ENCODE results near the gene PCDHB2. TPM values are rescaled to one million over a fixed set of nuclear protein-coding genes. Genes with fewer than 3 reads are reported as not detected.

The PCDHB2 gene
- polyA plus RNA-seq, 2 of the 4 experiments (the other 2 are of a cell fraction): 3.4 to 5.0 TPM

Other genes with a start within 250 kb of the PCDHB2 start
- gene PCDHA9, start 246.2 kb upstream of the PCDHB2 start, polyA plus RNA-seq (2011; rRNA removed): 0.03 and 0.08 TPM in 2 replicates
- gene PCDHA9, start 246.2 kb upstream of the PCDHB2 start, polyA plus RNA-seq (2017; fragmentation: RNase III; extraction: RNeasy Plus Mini Kit Qiagen cat#74134 plus additional on column Dnase treatment): 0.01 TPM in 1 of 3 replicates, not detected in the others
- 0.06 and 0.12 TPM in 2 replicates for gene PCDHA10, start 238.7 kb upstream of the PCDHB2 start, polyA plus RNA-seq (2011; rRNA removed)
- gene PCDHA10, start 238.7 kb upstream of the PCDHB2 start, polyA plus RNA-seq (2017; fragmentation: RNase III; extraction: RNeasy Plus Mini Kit Qiagen cat#74134 plus additional on column Dnase treatment): 0.01 TPM in 3 replicates
- gene PCDHA11, start 225.7 kb upstream of the PCDHB2 start, polyA plus RNA-seq (2011; rRNA removed): 0.20 and 0.27 TPM in 2 replicates
- 0.08 to 0.16 TPM (median 0.14 TPM) in 3 replicates for gene PCDHA11, start 225.7 kb upstream of the PCDHB2 start, polyA plus RNA-seq (2017; fragmentation: RNase III; extraction: RNeasy Plus Mini Kit Qiagen cat#74134 plus additional on column Dnase treatment)
- gene PCDHA12, start 219.3 kb upstream of the PCDHB2 start, polyA plus RNA-seq (2011; rRNA removed): 2.9 and 3.0 TPM in 2 replicates
- 2.5 TPM in 3 replicates for gene PCDHA12, start 219.3 kb upstream of the PCDHB2 start, polyA plus RNA-seq (2017; fragmentation: RNase III; extraction: RNeasy Plus Mini Kit Qiagen cat#74134 plus additional on column Dnase treatment)
- gene PCDHA13, start 212.5 kb upstream of the PCDHB2 start, polyA plus RNA-seq (2011; rRNA removed): 0.09 and 0.14 TPM in 2 replicates
- gene PCDHA13, start 212.5 kb upstream of the PCDHB2 start, polyA plus RNA-seq (2017; fragmentation: RNase III; extraction: RNeasy Plus Mini Kit Qiagen cat#74134 plus additional on column Dnase treatment): not detected in 3 replicates
- 3.3 and 3.5 TPM in 2 replicates for gene PCDHAC1, start 168.3 kb upstream of the PCDHB2 start, polyA plus RNA-seq (2011; rRNA removed)
- gene PCDHAC1, start 168.3 kb upstream of the PCDHB2 start, polyA plus RNA-seq (2017; fragmentation: RNase III; extraction: RNeasy Plus Mini Kit Qiagen cat#74134 plus additional on column Dnase treatment): 0.55 to 0.57 TPM (median 0.57 TPM) in 3 replicates
- gene PCDHAC2, start 128.1 kb upstream of the PCDHB2 start, polyA plus RNA-seq (2011; rRNA removed): 5.3 and 6.3 TPM in 2 replicates
- gene PCDHAC2, start 128.1 kb upstream of the PCDHB2 start, polyA plus RNA-seq (2017; fragmentation: RNase III; extraction: RNeasy Plus Mini Kit Qiagen cat#74134 plus additional on column Dnase treatment): 1.1 to 1.2 TPM (median 1.2 TPM) in 3 replicates
- not detected in 2 replicates for gene PCDHB1, start 43.2 kb upstream of the PCDHB2 start, polyA plus RNA-seq (2011; rRNA removed)
- not detected in 3 replicates for gene PCDHB1, start 43.2 kb upstream of the PCDHB2 start, polyA plus RNA-seq (2017; fragmentation: RNase III; extraction: RNeasy Plus Mini Kit Qiagen cat#74134 plus additional on column Dnase treatment)
- gene PCDHB3, start 5.9 kb downstream of the PCDHB2 start, polyA plus RNA-seq (2011; rRNA removed): 0.09 and 0.10 TPM in 2 replicates
- 0.03 to 0.06 TPM (median 0.03 TPM) in 3 replicates for gene PCDHB3, start 5.9 kb downstream of the PCDHB2 start, polyA plus RNA-seq (2017; fragmentation: RNase III; extraction: RNeasy Plus Mini Kit Qiagen cat#74134 plus additional on column Dnase treatment)
- gene PCDHB4, start 27.2 kb downstream of the PCDHB2 start, polyA plus RNA-seq (2011; rRNA removed): 0.19 and 0.21 TPM in 2 replicates
- gene PCDHB4, start 27.2 kb downstream of the PCDHB2 start, polyA plus RNA-seq (2017; fragmentation: RNase III; extraction: RNeasy Plus Mini Kit Qiagen cat#74134 plus additional on column Dnase treatment): 0.03 to 0.07 TPM (median 0.05 TPM) in 3 replicates
- gene PCDHB5, start 40.6 kb downstream of the PCDHB2 start, polyA plus RNA-seq (2011; rRNA removed): 1.6 and 2.0 TPM in 2 replicates
- 1.4 to 1.6 TPM (median 1.4 TPM) in 3 replicates for gene PCDHB5, start 40.6 kb downstream of the PCDHB2 start, polyA plus RNA-seq (2017; fragmentation: RNase III; extraction: RNeasy Plus Mini Kit Qiagen cat#74134 plus additional on column Dnase treatment)
- 0.98 and 1.0 TPM in 2 replicates for gene PCDHB6, start 55.4 kb downstream of the PCDHB2 start, polyA plus RNA-seq (2011; rRNA removed)
- gene PCDHB6, start 55.4 kb downstream of the PCDHB2 start, polyA plus RNA-seq (2017; fragmentation: RNase III; extraction: RNeasy Plus Mini Kit Qiagen cat#74134 plus additional on column Dnase treatment): 0.79 to 1.0 TPM (median 0.92 TPM) in 3 replicates
- 0.04 and 0.08 TPM in 2 replicates for gene PCDHB7, start 78.0 kb downstream of the PCDHB2 start, polyA plus RNA-seq (2011; rRNA removed)
- gene PCDHB7, start 78.0 kb downstream of the PCDHB2 start, polyA plus RNA-seq (2017; fragmentation: RNase III; extraction: RNeasy Plus Mini Kit Qiagen cat#74134 plus additional on column Dnase treatment): 0.03 TPM in 2 of 3 replicates, not detected in the other
- gene PCDHB8, start 83.2 kb downstream of the PCDHB2 start, polyA plus RNA-seq (2011; rRNA removed): 0.50 and 0.52 TPM in 2 replicates
- gene PCDHB8, start 83.2 kb downstream of the PCDHB2 start, polyA plus RNA-seq (2017; fragmentation: RNase III; extraction: RNeasy Plus Mini Kit Qiagen cat#74134 plus additional on column Dnase treatment): 0.37 to 0.50 TPM (median 0.44 TPM) in 3 replicates
- 0.13 and 0.24 TPM in 2 replicates for gene PCDHB16, start 87.8 kb downstream of the PCDHB2 start, polyA plus RNA-seq (2011; rRNA removed)
- gene PCDHB16, start 87.8 kb downstream of the PCDHB2 start, polyA plus RNA-seq (2017; fragmentation: RNase III; extraction: RNeasy Plus Mini Kit Qiagen cat#74134 plus additional on column Dnase treatment): 0.05 to 0.10 TPM (median 0.08 TPM) in 3 replicates
- gene PCDHB9, start 92.5 kb downstream of the PCDHB2 start, polyA plus RNA-seq (2011; rRNA removed): 0.12 TPM in 1 of 2 replicates, not detected in the other
- gene PCDHB9, start 92.5 kb downstream of the PCDHB2 start, polyA plus RNA-seq (2017; fragmentation: RNase III; extraction: RNeasy Plus Mini Kit Qiagen cat#74134 plus additional on column Dnase treatment): 0.01 to 0.13 TPM (median 0.11 TPM) in 3 replicates
- 0.03 and 0.06 TPM in 2 replicates for gene PCDHB10, start 97.7 kb downstream of the PCDHB2 start, polyA plus RNA-seq (2011; rRNA removed)
- gene PCDHB10, start 97.7 kb downstream of the PCDHB2 start, polyA plus RNA-seq (2017; fragmentation: RNase III; extraction: RNeasy Plus Mini Kit Qiagen cat#74134 plus additional on column Dnase treatment): 0.04 TPM in 1 of 3 replicates, not detected in the others
- gene PCDHB11, start 105.0 kb downstream of the PCDHB2 start, polyA plus RNA-seq (2011; rRNA removed): 0.21 and 0.22 TPM in 2 replicates
- 0.05 to 0.08 TPM (median 0.07 TPM) in 3 replicates for gene PCDHB11, start 105.0 kb downstream of the PCDHB2 start, polyA plus RNA-seq (2017; fragmentation: RNase III; extraction: RNeasy Plus Mini Kit Qiagen cat#74134 plus additional on column Dnase treatment)
- gene PCDHB12, start 114.1 kb downstream of the PCDHB2 start, polyA plus RNA-seq (2011; rRNA removed): 0.05 TPM in 2 replicates
- gene PCDHB12, start 114.1 kb downstream of the PCDHB2 start, polyA plus RNA-seq (2017; fragmentation: RNase III; extraction: RNeasy Plus Mini Kit Qiagen cat#74134 plus additional on column Dnase treatment): not detected in 3 replicates
- gene PCDHB13, start 119.3 kb downstream of the PCDHB2 start, polyA plus RNA-seq (2011; rRNA removed): 0.19 and 0.28 TPM in 2 replicates
- 0.05 to 0.08 TPM (median 0.08 TPM) in 3 replicates for gene PCDHB13, start 119.3 kb downstream of the PCDHB2 start, polyA plus RNA-seq (2017; fragmentation: RNase III; extraction: RNeasy Plus Mini Kit Qiagen cat#74134 plus additional on column Dnase treatment)
- 0.13 and 0.14 TPM in 2 replicates for gene PCDHB14, start 128.7 kb downstream of the PCDHB2 start, polyA plus RNA-seq (2011; rRNA removed)
- 0.05 to 0.12 TPM (median 0.09 TPM) in 3 replicates for gene PCDHB14, start 128.7 kb downstream of the PCDHB2 start, polyA plus RNA-seq (2017; fragmentation: RNase III; extraction: RNeasy Plus Mini Kit Qiagen cat#74134 plus additional on column Dnase treatment)
- gene PCDHB15, start 150.8 kb downstream of the PCDHB2 start, polyA plus RNA-seq (2011; rRNA removed): 0.09 and 0.13 TPM in 2 replicates
- 0.04 to 0.12 TPM (median 0.05 TPM) in 3 replicates for gene PCDHB15, start 150.8 kb downstream of the PCDHB2 start, polyA plus RNA-seq (2017; fragmentation: RNase III; extraction: RNeasy Plus Mini Kit Qiagen cat#74134 plus additional on column Dnase treatment)
- 0.08 TPM in 1 of 2 replicates, not detected in the other for gene SLC25A2, start 209.4 kb downstream of the PCDHB2 start, polyA plus RNA-seq (2011; rRNA removed)
- not detected in 3 replicates for gene SLC25A2, start 209.4 kb downstream of the PCDHB2 start, polyA plus RNA-seq (2017; fragmentation: RNase III; extraction: RNeasy Plus Mini Kit Qiagen cat#74134 plus additional on column Dnase treatment)
- gene TAF7, start 226.2 kb downstream of the PCDHB2 start, polyA plus RNA-seq (2011; rRNA removed): 78.1 and 90.6 TPM in 2 replicates
- gene TAF7, start 226.2 kb downstream of the PCDHB2 start, polyA plus RNA-seq (2017; fragmentation: RNase III; extraction: RNeasy Plus Mini Kit Qiagen cat#74134 plus additional on column Dnase treatment): 67.3 to 72.6 TPM (median 71.3 TPM) in 3 replicates
- gene PCDHGA1, start 235.9 kb downstream of the PCDHB2 start, polyA plus RNA-seq (2011; rRNA removed): 0.66 and 0.71 TPM in 2 replicates
- gene PCDHGA1, start 235.9 kb downstream of the PCDHB2 start, polyA plus RNA-seq (2017; fragmentation: RNase III; extraction: RNeasy Plus Mini Kit Qiagen cat#74134 plus additional on column Dnase treatment): 0.32 to 0.42 TPM (median 0.33 TPM) in 3 replicates
- gene PCDHGA2, start 244.1 kb downstream of the PCDHB2 start, polyA plus RNA-seq (2011; rRNA removed): 1.6 and 1.7 TPM in 2 replicates
- gene PCDHGA2, start 244.1 kb downstream of the PCDHB2 start, polyA plus RNA-seq (2017; fragmentation: RNase III; extraction: RNeasy Plus Mini Kit Qiagen cat#74134 plus additional on column Dnase treatment): 0.47 to 0.78 TPM (median 0.58 TPM) in 3 replicates
- 0.07 TPM in 1 of 2 replicates, not detected in the other for gene PCDHGA3, start 249.2 kb downstream of the PCDHB2 start, polyA plus RNA-seq (2011; rRNA removed)
- gene PCDHGA3, start 249.2 kb downstream of the PCDHB2 start, polyA plus RNA-seq (2017; fragmentation: RNase III; extraction: RNeasy Plus Mini Kit Qiagen cat#74134 plus additional on column Dnase treatment): not detected in 3 replicates